Colonic mucosa (tissue), 4 donors: Measurements from ENCODE around the gene CPEB1. TPM values are rescaled to one million over a fixed set of nuclear protein-coding genes. Genes with fewer than 3 reads are reported as not detected.

Experiments used
- DNase-seq: peaks from one replicate; pipeline ENCODE4 v3.0.0-alpha.2; 2020
- H3K27ac ChIP-seq: fragments of 200-600 bp; one replicate; pipeline ENCODE4 v1.8.0; 2021
- H3K27me3 ChIP-seq: fragments of 200-600 bp; one replicate; pipeline ENCODE4 v1.8.0; 2021
- H3K36me3 ChIP-seq: fragments of 200-600 bp; one replicate; pipeline ENCODE4 v1.8.0; 2021
- H3K4me1 ChIP-seq: fragments of 200-600 bp; one replicate; pipeline ENCODE4 v1.8.0; 2021; ENCODE audit warnings: mild to moderate bottlenecking
- H3K4me3 ChIP-seq: fragments of 200-600 bp; one replicate; pipeline ENCODE4 v1.8.0; 2021
- H3K9ac ChIP-seq, 2 donors: one replicate each; pipeline ENCODE4 v1.7.0; 2013; ENCODE audit warnings: control low read depth in 2 of 2, low read depth in 2 of 2, low read length in 2 of 2
- H3K9me3 ChIP-seq: fragments of 200-600 bp; one replicate; pipeline ENCODE4 v1.8.0; 2021
- intact Hi-C: fragments of 100-400 bp; cut with DNase I; formaldehyde crosslinking; loops from one replicate; pipeline ENCODE4 v1.14.1; 2022
- total RNA-seq, 2 donors: library from RNA; stranded (reverse); fragmentation: NEBNext Ultra II Directional in 1 of 2; extraction: Animal tissue kit (Norgen Biotek cat#: 25700) in 1 of 2; gene quantifications; one replicate each; pipeline ENCODE4 v1.2.1, GENCODE V29; 2021
- TF ChIP-seq, protein P1 (sequence below): fragments of 200-600 bp; IDR thresholded peaks from one replicate; pipeline ENCODE4 v1.8.0; 2022; ENCODE audit warnings: antibody characterized with exemption, mild to moderate bottlenecking
- donor health status: healthy.
- donor health status: DM: no; HTN: no; CAD: no.
- donor health status: DM: no; HTN: no; CAD: no.

Gene CPEB1
- total RNA-seq, 2 donors from 2014 or later = 0.40 to 1.4 TPM

DNA sequence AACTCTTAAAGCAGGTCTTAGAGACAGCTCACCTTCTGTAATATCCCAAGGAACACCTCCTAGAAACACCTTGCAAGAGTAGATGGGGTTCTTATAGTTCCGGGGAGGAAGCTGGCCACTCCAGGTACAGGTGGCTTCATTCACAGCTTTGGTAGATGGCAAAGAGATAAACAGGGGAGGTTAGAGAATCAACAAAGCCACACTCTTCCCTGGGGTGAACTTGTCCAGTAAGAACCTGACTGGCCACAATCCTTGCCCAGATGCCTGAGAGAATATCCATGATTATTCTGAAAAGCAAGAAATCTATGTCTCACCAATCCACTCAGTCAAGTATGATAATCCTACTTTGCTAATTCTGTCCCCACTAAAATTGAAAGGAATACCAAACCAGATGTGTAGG, 93.3 kb downstream of the CPEB1 start:
- no peak overlapping the region for H3K27ac ChIP-seq
- intact Hi-C loops = no loop called here

DNA sequence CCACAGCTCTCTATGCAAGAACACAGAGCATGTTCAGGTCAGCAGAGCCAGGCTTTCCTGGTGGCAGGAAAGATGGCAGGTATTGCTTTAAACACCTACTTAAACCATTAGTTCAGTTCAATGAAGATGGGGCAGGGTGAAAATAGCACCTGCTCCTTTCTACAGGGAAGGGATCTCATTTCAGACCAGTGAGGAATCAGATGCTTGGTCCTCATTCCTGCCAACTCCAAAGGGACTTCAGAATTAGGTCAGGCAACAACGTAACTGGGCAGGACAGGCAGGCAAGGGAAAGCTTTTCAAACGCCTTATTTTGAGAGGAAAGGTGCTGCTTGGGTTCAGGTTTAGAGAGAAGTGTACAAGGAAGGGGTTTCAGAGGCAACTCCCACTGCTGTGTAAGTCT, 94.3 kb downstream of the CPEB1 start:
- TF ChIP-seq, protein P1, sequence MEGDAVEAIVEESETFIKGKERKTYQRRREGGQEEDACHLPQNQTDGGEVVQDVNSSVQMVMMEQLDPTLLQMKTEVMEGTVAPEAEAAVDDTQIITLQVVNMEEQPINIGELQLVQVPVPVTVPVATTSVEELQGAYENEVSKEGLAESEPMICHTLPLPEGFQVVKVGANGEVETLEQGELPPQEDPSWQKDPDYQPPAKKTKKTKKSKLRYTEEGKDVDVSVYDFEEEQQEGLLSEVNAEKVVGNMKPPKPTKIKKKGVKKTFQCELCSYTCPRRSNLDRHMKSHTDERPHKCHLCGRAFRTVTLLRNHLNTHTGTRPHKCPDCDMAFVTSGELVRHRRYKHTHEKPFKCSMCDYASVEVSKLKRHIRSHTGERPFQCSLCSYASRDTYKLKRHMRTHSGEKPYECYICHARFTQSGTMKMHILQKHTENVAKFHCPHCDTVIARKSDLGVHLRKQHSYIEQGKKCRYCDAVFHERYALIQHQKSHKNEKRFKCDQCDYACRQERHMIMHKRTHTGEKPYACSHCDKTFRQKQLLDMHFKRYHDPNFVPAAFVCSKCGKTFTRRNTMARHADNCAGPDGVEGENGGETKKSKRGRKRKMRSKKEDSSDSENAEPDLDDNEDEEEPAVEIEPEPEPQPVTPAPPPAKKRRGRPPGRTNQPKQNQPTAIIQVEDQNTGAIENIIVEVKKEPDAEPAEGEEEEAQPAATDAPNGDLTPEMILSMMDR = no peak
- no peaks in the 10 kb centered on the region for H3K9me3 ChIP-seq
- no peaks in the 10 kb centered on the region for H3K4me1 ChIP-seq
- DNase-seq = no peak
- H3K27me3 ChIP-seq = no peaks in the 10 kb centered on the region
- H3K27ac ChIP-seq = no peak overlapping the region
- H3K4me3 ChIP-seq = no peak overlapping the region
- no peaks in the 10 kb centered on the region for H3K36me3 ChIP-seq
- H3K9ac ChIP-seq = no peak overlapping the region
- intact Hi-C loops = no loop called here

More for the DNA sequence above, 93.3 kb downstream of the CPEB1 start:
- no peak overlapping the region for H3K9ac ChIP-seq
- TF ChIP-seq, protein P1 = no peak
- no peak overlapping the region for H3K4me3 ChIP-seq
- H3K4me1 ChIP-seq = no peaks in the 10 kb centered on the region
- no peaks in the 10 kb centered on the region for H3K9me3 ChIP-seq
- no peak for DNase-seq
- H3K36me3 ChIP-seq = no peaks in the 10 kb centered on the region
- no peaks in the 10 kb centered on the region for H3K27me3 ChIP-seq

DNA sequence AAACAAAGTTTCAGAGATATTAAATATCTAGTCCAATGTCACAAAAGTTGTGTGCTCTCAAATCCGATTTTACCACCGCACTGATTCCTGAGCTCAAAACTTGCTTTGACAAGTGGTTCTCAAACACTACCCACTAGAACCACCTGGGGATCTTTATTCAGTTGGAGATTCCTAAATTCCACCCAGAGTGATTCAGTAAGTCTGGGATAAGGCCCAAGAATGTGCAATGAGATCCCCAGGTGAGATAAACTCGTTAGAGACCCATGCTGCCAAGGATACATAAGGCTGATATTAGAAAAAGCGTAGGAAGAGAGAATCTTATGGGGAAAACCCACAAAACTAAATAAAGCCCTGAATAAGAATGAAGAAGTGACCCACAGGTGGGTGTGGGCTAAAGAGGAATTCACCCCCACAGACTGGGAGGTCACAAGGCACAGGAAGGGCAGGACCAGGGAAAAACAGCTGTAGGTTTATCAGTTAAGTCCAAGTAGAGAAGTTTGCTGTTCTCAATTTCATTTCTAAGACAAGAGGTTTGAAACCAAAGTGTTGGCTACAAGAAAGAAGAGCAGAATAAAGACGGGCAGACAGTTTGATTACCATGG, 95.4 kb downstream of the CPEB1 start:
- H3K27ac ChIP-seq = no peak overlapping the region
- H3K9me3 ChIP-seq = no peaks in the 10 kb centered on the region
- H3K4me1 ChIP-seq = no peaks in the 10 kb centered on the region
- DNase-seq = no peak
- intact Hi-C loops = no loop called here
- no peak overlapping the region for H3K4me3 ChIP-seq
- TF ChIP-seq, protein P1 = no peak
- H3K27me3 ChIP-seq = no peaks in the 10 kb centered on the region
- no peaks in the 10 kb centered on the region for H3K36me3 ChIP-seq
- H3K9ac ChIP-seq = no peak overlapping the region

DNA sequence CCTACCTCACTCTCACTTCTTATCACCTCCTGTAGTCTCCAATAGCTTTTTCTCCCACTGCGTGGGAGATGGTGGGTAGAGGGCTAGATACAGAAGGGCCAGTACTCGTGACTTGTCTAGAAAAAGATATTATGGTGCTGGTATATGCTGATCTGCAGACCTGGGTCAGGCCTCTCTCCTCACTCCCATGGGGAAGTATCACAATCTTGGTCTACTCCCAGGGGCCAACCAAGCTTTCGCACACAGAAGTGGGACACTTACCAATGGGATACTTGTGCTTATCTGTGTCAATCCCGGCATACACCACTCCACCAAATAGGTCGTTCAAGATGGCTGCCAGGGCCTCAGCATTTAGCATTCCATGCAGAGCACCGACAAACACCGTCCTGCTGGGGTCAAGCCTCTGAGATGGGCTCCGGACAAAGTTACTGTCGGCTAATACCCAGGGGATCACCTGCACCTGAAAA, 97.9 kb downstream of the CPEB1 start:
- no peak overlapping the region for H3K27ac ChIP-seq
- no peaks in the 10 kb centered on the region for H3K9me3 ChIP-seq
- intact Hi-C loops = loop anchor here (10.0 kb wide), 1 partner anchor 256 kb away; the partner anchor contains the start of genes FSD2 and WHAMM
- no peaks in the 10 kb centered on the region for H3K36me3 ChIP-seq
- no peak for DNase-seq
- TF ChIP-seq, protein P1 = no peak
- no peaks in the 10 kb centered on the region for H3K4me1 ChIP-seq
- H3K9ac ChIP-seq = no peak overlapping the region
- no peaks in the 10 kb centered on the region for H3K27me3 ChIP-seq
- H3K4me3 ChIP-seq = no peak overlapping the region

DNA sequence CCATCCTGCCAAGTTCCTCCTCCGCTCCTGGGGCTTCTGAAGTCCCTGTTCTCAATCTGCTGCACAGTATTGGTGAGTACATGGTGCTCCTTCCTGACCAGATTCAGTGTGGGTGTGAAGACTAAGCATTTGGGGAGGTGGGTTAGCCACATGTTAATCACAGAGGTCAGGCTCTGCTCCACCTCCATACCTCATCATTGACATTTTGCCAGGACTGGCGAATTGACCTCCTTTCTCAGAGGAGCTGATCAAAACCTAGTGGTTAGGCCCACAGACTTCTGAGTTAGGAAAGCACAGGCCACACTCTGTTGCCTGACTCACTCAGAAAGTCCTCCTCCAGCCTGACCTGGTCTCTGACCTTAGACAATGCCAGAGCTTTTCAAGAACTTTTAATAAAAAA, 98.5 kb downstream of the CPEB1 start:
- no peaks in the 10 kb centered on the region for H3K36me3 ChIP-seq
- H3K27ac ChIP-seq = no peak overlapping the region
- no peak overlapping the region for H3K4me3 ChIP-seq
- H3K9me3 ChIP-seq = no peaks in the 10 kb centered on the region
- no peak overlapping the region for H3K9ac ChIP-seq
- TF ChIP-seq, protein P1 = no peak
- H3K4me1 ChIP-seq = no peaks in the 10 kb centered on the region
- DNase-seq = no peak
- H3K27me3 ChIP-seq = no peaks in the 10 kb centered on the region
- intact Hi-C loops = loop anchor here (10.0 kb wide), 1 partner anchor 256 kb away; the partner anchor contains the start of genes FSD2 and WHAMM
